ENCODE measurements around the gene GALNT17.

- no peak for TF ChIP-seq CTCF (conservative IDR thresholded peaks at IDR 0.05; ENCODE audit: low read depth, low read length)
- no peak for TF ChIP-seq EZH2 (IDR thresholded peaks at IDR 0.05; ENCODE audit: borderline replicate concordance, low read depth, low read length, poor library complexity, severe bottlenecking)
Observed at GRCh38 chr7:71498381-71498780, 366.4 kb downstream of the GALNT17 start.

Measured in A673 (cell line).